Measurements from ENCODE around the gene ECT2. TPM values are rescaled to one million over a fixed set of nuclear protein-coding genes. Genes with fewer than 3 reads are reported as not detected.

ECT2 gene
- total and polyA plus RNA-seq, 9 donors: 1.5 to 11.7 (median 2.2) TPM

- H3K4me1 ChIP-seq (ENCODE audit: insufficient read depth): no peaks in the 10 kb centered on the region
- H3K27me3 ChIP-seq: no peaks in the 10 kb centered on the region
- TF ChIP-seq EP300 (IDR thresholded peaks at IDR 0.05): no peak
- no peak for TF ChIP-seq POLR2A (IDR thresholded peaks at IDR 0.05)
- no peak for TF ChIP-seq CTCF (IDR thresholded peaks at IDR 0.05)
- no peaks in the 10 kb centered on the region for H3K9me3 ChIP-seq
- intact Hi-C loops (cut with DNase I): no loop called here
- WGBS, 3 donors: 5 to 9% (median 6%) methylated on average over 8 of the region's 8 CpGs
- H3K36me3 ChIP-seq: no peaks in the 10 kb centered on the region
- DNase-seq: peak in 1 of 5 donors; percentile 51
- no peak overlapping the region for H3K27ac ChIP-seq
- peak overlapping the region; percentile 36 for H3K4me3 ChIP-seq
Observed at GRCh38 chr3:172749230-172749965, 1.1 kb upstream of the ECT2 start.

GRCh38 chr3:172750069-172750367, 508 bp upstream of the ECT2 start:
- 6 to 13% (median 10%) methylated on average over 9 of the region's 9 CpGs for WGBS, 3 donors
- Histone ChIP-seq H3K36me3 (no peaks in the 10 kb centered on the region), H3K4me3 (peak overlapping the region; percentile 36), H3K27me3 (no peaks in the 10 kb centered on the region), H3K4me1 (ENCODE audit: insufficient read depth) (no peaks in the 10 kb centered on the region), H3K9me3 (no peaks in the 10 kb centered on the region), H3K27ac (no peak overlapping the region)
- intact Hi-C loops (cut with DNase I): no loop called here
- no peak for DNase-seq
- TF ChIP-seq EP300 (IDR thresholded peaks at IDR 0.05) (no peak), POLR2A (IDR thresholded peaks at IDR 0.05) (no peak), CTCF (IDR thresholded peaks at IDR 0.05) (no peak)

GRCh38 chr3:172751175-172751704, 714 bp downstream of the ECT2 start:
- Histone ChIP-seq H3K4me1 (ENCODE audit: insufficient read depth) (no peaks in the 10 kb centered on the region), H3K36me3 (no peaks in the 10 kb centered on the region), H3K4me3 (peak overlapping the region; percentile 69), H3K9me3 (no peaks in the 10 kb centered on the region), H3K27me3 (no peaks in the 10 kb centered on the region), H3K27ac (no peak overlapping the region)
- TF ChIP-seq CTCF (IDR thresholded peaks at IDR 0.05) (no peak), EP300 (IDR thresholded peaks at IDR 0.05) (no peak), POLR2A (IDR thresholded peaks at IDR 0.05) (no peak)
- intact Hi-C loops (cut with DNase I): no loop called here
- DNase-seq: no peak
- 0 to 1% (median 0%) methylated on average over 14 of the region's 14 CpGs for WGBS, 3 donors

- no peaks in the 10 kb centered on the region for H3K36me3 ChIP-seq
- no peak overlapping the region for H3K4me3 ChIP-seq
- H3K27ac ChIP-seq: no peak overlapping the region
- H3K9me3 ChIP-seq: no peaks in the 10 kb centered on the region
- WGBS, 3 donors: 95 to 99% (median 96%) methylated on average over 1 of the region's 1 CpG
- intact Hi-C loops (cut with DNase I): no loop called here
- no peak for DNase-seq
- TF ChIP-seq POLR2A (IDR thresholded peaks at IDR 0.05) (no peak), CTCF (IDR thresholded peaks at IDR 0.05) (no peak), EP300 (IDR thresholded peaks at IDR 0.05) (no peak)
- H3K27me3 ChIP-seq: no peaks in the 10 kb centered on the region
- H3K4me1 ChIP-seq (ENCODE audit: insufficient read depth): no peaks in the 10 kb centered on the region
Observed at GRCh38 chr3:172752651-172753050, 2.1 kb downstream of the ECT2 start.

Measured in ovary (tissue), 9 donors.